HL-60/S4 treated with retinoic acid at 250 ng/mL for 4 days and 3 days (cell line): ENCODE measurements around the gene NANOS2.
"Not testable (repeated sequence)": the region's sequence is repeated elsewhere in the genome, so short reads cannot be mapped to it uniquely, and the experiment has no call there.

ENCODE experiments used
- in situ Hi-C: fragments of 300-500 bp; cut with MboI; formaldehyde crosslinking; loops from 2 replicates; pipeline ENCODE4 v1.7.0; 2022; ENCODE audit warnings: low sequenced_read_pairs

The NANOS2 gene

DNA sequence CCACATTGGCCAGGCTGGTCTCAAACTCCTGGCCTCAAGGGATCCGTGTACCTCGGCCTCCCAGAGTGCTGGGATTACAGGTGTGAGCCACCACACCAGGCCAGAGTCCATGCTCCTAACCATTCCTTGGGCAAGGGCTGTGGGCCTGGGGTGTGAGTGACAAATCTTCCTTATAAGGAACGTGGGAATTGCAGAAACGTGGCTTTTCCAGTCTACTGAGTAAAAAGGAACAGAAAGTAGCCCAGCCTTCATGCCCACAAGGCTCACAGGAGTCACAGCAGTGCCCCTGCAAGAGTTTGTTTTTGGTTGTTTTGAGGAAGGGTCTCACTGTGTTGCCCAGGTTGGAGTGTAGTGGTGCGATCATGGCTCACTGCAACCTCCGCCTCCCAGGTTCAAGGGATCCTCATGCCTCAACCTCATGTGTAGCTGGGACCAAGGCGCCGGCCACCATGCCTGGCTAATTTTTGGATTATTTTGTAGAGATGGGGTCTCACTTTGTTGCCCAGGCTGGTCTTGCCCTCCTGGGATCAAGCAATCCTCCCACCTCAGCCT lies 17.2 kb downstream of the NANOS2 start:
- in situ Hi-C loops, result no loop called here

DNA sequence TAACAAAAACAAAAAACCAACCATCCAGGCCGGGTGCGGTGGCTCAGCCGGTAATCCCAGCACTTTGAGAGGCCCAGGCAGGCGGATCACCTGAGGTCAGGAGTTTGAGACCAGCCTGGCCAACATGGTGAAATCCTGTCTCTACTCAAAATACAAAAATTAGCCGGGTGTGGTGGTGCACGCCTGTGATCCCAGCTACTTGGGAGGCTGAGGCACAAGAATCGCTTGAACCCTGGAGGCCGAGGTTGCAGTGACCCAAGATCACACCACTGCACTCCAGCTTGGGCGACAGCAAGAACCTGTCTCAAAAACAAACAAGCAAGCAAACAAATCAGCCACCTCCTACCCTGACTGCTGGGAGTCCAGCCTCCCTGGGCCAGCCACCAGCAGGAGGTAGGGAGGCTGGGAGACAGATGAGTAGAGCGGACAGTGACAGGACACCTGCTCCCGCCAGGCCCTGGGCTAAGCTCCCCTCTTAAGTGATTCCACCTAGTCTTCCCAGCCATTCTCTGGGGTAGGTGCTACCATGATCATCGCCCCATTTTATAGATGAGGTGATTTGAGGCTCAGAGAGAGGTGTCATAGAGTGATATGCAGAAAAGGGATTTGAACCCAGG lies 18.5 kb downstream of the NANOS2 start:
- in situ Hi-C loops, result not testable (repeated sequence)

GRCh38 chr19:45895519-45895972 lies 19.0 kb downstream of the NANOS2 start:
- in situ Hi-C loops, result no loop called here

DNA sequence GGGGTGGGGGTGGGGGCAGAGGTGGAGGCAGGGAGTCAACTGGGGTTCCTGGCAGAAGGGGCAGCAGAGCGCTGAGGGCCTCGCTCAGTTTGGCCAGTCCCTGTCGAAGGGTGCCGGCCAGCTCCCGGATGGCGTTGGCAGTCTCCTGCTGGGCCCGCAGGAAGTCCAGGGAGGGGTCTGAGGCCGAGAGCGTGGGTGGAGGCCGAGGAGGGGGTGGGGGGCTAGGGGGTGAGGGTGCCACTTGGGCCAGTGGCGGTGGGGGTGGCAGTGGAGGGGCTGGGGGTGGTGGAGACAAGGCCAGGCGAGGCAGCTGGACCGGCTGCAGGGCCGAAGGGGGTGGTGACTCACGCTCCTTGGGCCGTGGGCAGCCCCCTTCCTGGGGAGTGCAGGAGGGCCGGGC lies 23.7 kb downstream of the NANOS2 start:
- in situ Hi-C loops, result no loop called here

- in situ Hi-C loops, result no loop called here
Measured at GRCh38 chr19:45889210-45889885, 25.2 kb downstream of the NANOS2 start.

DNA sequence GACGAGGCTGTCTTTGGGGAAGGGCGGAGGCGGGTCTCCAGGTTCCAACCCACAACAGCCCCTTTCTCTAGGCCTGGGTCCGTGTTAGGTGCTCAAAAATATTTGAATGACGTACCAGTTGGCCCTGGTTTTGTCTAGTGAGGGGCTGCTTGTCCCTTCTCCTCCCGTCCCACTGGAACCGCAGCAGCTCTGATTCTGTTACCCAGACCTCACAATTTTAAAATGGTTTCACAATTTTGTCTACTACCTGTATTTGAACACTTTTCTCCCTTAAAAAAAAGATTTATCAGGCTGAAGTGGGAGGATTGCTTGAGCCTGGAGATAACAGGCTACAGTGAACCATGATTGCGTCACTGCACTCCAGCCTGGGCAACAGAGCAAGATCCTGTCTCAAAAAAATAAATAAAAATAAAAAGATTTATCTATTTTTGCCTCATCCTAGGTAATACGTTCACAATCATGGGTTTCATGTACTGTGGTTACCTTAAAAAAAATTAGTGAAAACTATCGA lies 27.3 kb downstream of the NANOS2 start:
- in situ Hi-C loops, result no loop called here

GRCh38 chr19:45886427-45887199 lies 28.0 kb downstream of the NANOS2 start:
- in situ Hi-C loops, result no loop called here

DNA sequence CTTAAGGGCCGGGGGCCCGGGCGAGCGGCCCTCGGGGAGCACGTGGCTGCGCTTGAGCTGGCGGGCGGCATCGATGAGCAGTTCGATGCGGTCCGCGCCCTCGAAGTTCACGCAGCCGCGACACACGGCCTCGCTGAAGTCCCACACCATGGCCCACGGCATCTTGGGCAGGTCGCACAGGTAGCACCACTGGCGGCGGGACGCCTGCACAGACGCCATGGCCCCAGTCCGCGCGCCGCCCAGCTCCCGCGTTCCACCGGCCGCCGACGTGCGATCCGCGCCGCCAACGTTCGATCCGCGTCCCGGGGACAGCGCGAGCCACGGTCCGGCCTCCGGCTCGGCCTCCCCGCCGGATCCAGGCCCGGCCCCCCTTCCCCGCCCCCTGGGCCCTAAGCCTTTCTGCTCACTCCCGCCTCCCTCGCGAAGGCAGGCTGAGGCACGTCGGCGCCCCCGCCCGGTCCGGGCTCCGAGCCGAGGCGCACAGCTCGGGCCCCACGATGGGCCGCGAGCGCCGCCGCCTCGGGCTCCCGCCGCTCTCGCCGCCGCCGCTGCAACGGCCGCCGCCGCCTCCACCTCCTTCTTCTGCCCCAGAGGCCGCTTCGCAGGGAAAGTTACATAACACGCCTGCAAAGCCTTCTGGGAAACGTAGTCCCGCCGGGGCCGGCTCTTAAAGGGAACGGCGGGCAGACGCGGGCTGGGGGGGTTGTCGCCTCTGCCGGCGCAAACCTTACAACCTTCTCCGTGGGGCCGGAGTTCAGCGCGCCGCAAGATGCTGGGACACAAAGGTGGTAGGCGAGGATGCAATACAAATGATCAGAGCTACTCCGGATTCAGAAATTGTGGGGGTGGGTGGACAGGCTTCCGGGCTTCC lies 28.8 kb downstream of the NANOS2 start, which contains the start of gene IRF2BP1:
Gene IRF2BP1, minus strand, starts transcription at position 586 of the 871 bp plus-strand sequence. Its CDS starts 367 bp downstream, at position 219.
- in situ Hi-C loops, result no loop called here

DNA sequence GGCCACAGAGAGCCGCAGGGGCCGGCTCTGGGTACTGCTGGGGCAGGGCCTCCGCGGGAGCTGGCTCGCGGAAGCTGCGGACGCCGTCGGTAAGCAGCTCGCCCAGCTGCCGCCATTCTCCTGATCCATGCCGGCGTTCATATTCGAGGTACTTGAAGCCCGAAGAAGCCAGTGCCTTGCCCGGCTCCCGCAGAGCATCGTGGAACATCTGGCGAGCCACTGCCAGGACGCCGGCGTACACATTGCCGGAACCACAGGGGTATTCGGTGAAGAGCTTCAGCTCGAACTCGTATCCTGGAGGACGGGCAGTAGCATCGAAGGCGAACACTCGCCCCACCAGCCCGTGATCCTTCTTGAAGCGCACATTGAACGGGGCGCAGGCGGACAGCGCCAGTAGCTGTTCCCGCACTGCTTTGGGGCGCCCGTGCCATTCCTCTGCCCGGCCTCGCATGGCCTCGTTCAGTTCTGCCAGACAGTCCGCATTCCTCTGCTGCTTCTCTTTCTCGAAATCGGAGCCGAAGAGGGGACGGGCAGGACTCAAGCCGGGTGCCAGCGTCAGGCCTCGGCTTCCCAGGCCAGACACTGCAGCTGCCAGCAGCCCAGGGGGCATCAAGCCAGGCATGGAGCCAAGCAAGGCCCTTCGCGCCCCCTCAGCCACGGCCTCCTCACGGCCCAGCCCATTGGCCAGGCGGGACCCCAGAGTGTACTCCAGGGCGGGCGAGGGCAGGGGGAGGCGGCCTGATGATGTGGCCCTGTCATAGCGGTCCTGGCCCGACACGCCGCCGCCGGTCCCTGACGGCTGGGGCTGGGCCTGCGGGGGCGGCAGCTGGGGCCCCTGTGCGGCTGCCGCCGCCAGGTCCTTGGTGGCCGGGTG lies 29.7 kb downstream of the NANOS2 start:
- in situ Hi-C loops, result no loop called here

DNA sequence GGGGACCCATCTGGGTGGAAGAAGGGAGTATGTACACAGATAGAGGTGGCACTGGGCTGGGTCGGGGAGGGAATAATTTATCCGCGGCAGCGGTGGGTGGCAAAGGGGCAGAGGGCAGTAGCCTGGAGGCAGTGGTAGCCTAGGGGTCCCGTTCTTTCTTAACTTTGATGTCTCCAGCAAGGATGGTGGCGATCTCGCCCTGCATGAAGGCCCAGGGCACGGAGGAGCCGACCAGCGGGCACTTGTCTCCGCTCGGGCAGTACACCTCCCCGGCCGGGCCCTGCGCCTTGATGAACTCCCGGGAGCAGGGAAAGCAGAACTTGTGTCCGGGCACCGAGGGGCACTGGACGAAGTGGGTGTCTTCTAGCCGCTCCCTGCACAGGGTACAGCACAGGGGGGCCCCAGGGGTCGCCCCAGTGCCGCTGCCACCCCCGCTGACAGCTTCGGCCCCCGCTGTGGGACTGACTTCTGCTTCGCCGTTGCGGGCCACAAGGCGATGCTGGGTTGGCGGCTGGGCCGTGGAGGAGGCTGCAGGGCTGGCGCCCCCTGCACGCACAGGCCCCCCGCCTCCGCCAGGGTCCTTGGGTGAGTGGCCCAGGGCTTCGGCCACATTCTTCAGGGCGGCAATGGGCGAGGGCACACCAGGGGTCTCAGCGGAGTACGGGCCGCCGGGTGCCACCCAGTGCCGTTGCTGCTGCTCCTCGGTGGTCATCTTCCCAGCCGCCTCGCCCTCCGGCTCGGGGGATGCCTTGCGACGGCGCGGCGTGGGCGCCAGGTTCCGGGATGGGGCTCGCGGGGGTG lies 30.5 kb downstream of the NANOS2 start:
- in situ Hi-C loops, result no loop called here

GRCh38 chr19:45883586-45883880 lies 31.0 kb downstream of the NANOS2 start:
- in situ Hi-C loops, result no loop called here

GRCh38 chr19:45882652-45883585 lies 31.7 kb downstream of the NANOS2 start:
- in situ Hi-C loops, result no loop called here

- in situ Hi-C loops, result no loop called here
Measured at GRCh38 chr19:45881909-45882528, 32.6 kb downstream of the NANOS2 start.

DNA sequence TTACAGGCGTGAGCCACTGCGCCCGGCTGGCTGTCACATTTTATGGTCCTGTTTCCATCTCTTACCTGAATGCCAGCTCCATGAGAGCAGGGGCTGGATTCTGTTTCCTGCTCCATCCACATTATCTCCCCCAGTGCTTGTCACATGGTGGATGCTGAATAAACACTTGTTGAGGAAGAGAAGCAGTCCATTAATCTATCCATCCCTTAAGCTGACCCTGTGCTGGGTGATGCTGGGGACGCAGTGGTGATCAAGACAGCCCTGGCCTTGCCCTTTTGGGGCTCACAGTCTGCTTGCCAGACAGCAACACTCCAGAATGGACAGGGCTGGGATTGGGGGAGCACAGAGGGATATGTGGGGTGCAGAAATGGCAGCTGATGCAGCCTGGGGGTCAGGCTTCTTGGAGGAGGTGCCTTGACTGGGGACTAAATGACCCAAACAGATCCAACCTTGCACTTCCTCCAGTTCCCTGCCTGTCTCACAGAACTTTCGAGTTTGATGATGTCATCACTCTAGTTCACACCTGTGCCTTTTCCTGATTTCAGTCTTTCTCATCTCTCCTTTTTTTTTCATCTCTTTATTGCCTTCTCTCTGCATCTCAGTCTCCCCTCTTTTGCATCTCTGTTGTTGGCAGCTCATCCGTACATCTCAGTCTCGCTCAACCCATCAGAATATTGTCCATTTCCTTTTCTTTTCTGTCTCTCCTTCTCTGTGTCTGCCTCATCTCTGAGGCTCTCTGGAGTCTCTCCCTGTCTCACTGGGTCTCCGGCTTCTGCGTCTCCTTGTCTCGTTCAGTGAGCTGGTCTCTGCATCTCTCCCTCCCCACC lies 33.3 kb downstream of the NANOS2 start:
- in situ Hi-C loops, result no loop called here

- in situ Hi-C loops, result no loop called here
Measured at GRCh38 chr19:45879971-45880370, 34.6 kb downstream of the NANOS2 start.

DNA sequence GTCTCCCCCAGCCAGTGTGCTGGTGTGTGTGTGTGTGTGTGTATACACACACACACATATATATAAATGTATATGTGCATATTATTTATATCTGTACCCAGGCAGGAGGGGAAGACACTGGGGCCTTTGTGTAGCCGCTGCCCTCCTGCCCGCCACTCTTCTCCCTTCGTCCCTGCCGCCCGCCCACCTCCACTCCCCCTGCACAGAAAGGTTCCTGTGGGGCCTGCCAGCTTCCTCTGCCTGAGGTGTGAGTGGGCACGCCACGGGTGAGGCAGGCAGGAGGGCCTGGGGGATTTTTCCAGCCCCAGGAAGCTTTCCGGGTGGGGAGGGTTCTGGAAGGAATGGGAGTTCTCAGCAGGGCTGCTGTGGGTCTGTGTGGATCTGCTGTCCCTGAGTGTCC lies 35.5 kb downstream of the NANOS2 start:
- in situ Hi-C loops, result no loop called here
